HG03457 (cell line): ENCODE measurements around the gene ABCC1.
"Not testable (repeated sequence)": the region's sequence is repeated elsewhere in the genome, so short reads cannot be mapped to it uniquely, and the experiment has no call there.

ENCODE experiments used
- ATAC-seq: cut with Tn5 transposase; IDR thresholded peaks from one replicate; pipeline ENCODE4 v1.9.1; 2021; ENCODE audit warnings: moderate number of reproducible peaks; ENCODE audit not compliant: unreplicated experiment

ABCC1 gene

GRCh38 chr16:15966420-15966819, 17.0 kb downstream of the ABCC1 start:
- ATAC-seq: no peak

GRCh38 chr16:15966836-15967546, 17.6 kb downstream of the ABCC1 start:
- ATAC-seq: no peak

- no peak for ATAC-seq
These were observed 18.4 kb downstream of the ABCC1 start for GRCh38 chr16:15967655-15968315.

- ATAC-seq: no peak
These were observed 20.8 kb downstream of the ABCC1 start for GRCh38 chr16:15970202-15970601.

- no peak for ATAC-seq
These were observed 21.5 kb downstream of the ABCC1 start for GRCh38 chr16:15970743-15971439.

- ATAC-seq: no peak
These were observed 22.0 kb downstream of the ABCC1 start for GRCh38 chr16:15971440-15971815.

GRCh38 chr16:15972046-15972868, 22.8 kb downstream of the ABCC1 start:
- no peak for ATAC-seq

- no peak for ATAC-seq
These were observed 24.0 kb downstream of the ABCC1 start for GRCh38 chr16:15973421-15973820.

GRCh38 chr16:15974057-15974456, 24.6 kb downstream of the ABCC1 start:
- no peak for ATAC-seq

- no peak for ATAC-seq
These were observed 25.8 kb downstream of the ABCC1 start for GRCh38 chr16:15975172-15975571.

GRCh38 chr16:15976225-15976812, 26.9 kb downstream of the ABCC1 start:
- no peak for ATAC-seq

GRCh38 chr16:15976929-15977637, 27.7 kb downstream of the ABCC1 start:
- no peak for ATAC-seq

- ATAC-seq: no peak
These were observed 30.4 kb downstream of the ABCC1 start for GRCh38 chr16:15979801-15980200.

GRCh38 chr16:15980329-15980728, 30.9 kb downstream of the ABCC1 start:
- ATAC-seq: no peak

- no peak for ATAC-seq
These were observed 32.0 kb downstream of the ABCC1 start for GRCh38 chr16:15981382-15981781.

GRCh38 chr16:15982194-15982915, 32.9 kb downstream of the ABCC1 start:
- ATAC-seq: not testable (repeated sequence)

GRCh38 chr16:15983898-15984297, 34.5 kb downstream of the ABCC1 start:
- no peak for ATAC-seq

- ATAC-seq: no peak
These were observed 35.7 kb downstream of the ABCC1 start for GRCh38 chr16:15985144-15985543.

GRCh38 chr16:15986261-15986660, 36.8 kb downstream of the ABCC1 start:
- no peak for ATAC-seq
